Left renal pelvis (tissue), 4 donors: ENCODE results near the gene OR2A7. TPM values are rescaled to one million over a fixed set of nuclear protein-coding genes. Genes with fewer than 3 reads are reported as not detected.
"Not testable (repeated sequence)": the region's sequence is repeated elsewhere in the genome, so short reads cannot be mapped to it uniquely, and the experiment has no call there.

ENCODE experiments used
- DNase-seq, 4 donors: peaks; one replicate each; pipeline ENCODE4 v3.0.0-alpha.2; 2013; ENCODE audit warnings: low read depth in 4 of 4, low spot score in 3 of 4
- polyA plus RNA-seq, 4 donors: library from polyadenylated mRNA; unstranded; fragments of 120-200 nt; gene quantifications; one replicate each; pipeline ENCODE4 v1.2.1, GENCODE V29; 2013; ENCODE audit not compliant: insufficient read length in 4 of 4

OR2A7 gene
- polyA plus RNA-seq, 4 donors, result 5.4 to 18.4 (median 10.1) TPM

DNA sequence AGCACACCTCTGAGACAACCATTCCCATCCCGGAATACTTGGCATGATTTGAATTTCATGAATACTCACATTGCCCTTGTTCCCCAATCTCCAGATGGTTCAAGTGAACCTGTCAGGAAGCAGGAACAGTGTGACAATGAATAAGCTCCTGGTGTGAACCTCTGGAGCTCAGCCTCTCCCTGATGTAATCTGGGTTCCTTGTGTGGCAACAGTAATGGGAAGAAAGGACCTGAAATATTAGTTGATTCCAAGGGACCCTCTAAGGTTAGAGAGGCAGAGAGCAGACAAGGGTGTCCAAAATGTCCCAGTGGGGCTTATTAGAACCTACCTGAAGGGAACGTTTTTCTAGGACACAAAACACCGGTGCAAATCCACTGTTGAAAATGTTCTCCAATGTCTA lies 8.5 kb downstream of the OR2A7 start:
- no peak for DNase-seq

DNA sequence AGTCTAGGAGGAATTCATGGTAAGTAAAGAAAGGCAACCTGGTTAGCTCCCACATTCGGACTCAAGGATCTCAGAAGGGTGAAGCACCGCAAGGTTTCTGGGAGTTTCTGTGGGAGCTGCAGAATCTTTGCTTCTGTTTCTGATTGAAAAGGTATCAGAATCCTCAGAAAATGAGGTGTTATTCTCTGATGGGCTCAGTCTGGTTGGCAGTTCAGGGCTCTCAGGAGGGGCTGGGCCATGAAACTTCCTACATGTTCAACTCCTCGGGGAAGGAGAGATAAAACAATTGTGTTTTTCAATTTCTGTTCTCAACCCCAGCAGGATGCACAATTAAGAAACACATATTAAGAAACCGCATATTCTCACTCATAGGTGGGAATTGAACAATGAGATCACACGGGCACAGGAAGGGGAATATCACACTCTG lies 9.1 kb downstream of the OR2A7 start:
- no peak for DNase-seq

DNA sequence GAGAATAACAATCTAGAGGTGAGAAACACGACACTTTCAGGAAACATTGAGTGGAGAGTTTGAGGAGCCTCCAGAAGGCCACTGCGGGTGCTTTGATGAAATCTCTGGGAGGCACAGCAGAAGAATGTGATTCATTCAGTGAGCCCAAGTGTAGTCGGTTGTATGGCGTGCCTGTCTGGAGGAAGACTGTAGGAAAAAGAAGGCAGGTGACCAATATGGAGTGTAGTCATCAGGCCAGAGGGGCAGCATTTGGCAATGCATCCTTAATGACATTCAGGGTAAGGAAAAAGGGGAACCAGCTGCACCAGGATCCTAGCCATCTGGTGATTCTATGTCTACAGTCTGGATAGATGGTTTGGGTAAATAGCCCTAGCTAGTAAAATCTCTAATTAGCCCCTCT lies 12.3 kb downstream of the OR2A7 start:
- not testable (repeated sequence) for DNase-seq

DNA sequence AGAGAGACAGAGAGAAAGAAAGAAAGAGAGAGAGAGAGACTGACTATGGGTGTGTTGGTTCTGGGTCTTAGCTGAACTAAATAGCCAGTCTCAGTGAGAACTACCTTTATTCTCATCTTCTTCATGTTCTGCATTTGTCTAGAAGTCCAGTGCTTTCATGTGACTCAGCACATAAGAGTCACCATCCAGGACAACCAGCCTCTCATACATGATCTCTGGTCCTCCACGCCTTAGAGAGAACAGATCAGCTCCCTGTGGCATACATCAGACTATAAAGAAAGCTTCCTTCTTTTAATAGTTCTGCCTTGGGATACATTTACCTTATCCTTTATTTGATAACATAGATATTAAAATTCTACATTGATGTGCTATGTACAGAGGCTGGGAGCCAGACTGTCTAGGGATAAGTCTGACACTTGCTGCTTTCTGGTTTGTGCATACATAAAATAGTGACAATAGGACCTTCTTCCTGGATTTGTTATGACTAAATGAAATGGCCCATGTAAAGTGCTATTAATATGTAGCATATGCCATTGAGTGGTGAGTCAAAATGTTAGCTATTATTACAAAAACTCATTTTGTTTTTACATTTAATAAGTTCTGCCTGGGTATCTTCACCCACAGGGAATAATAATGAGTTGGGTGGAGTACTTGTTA lies 16.8 kb downstream of the OR2A7 start:
- DNase-seq, result not testable (repeated sequence)

DNA sequence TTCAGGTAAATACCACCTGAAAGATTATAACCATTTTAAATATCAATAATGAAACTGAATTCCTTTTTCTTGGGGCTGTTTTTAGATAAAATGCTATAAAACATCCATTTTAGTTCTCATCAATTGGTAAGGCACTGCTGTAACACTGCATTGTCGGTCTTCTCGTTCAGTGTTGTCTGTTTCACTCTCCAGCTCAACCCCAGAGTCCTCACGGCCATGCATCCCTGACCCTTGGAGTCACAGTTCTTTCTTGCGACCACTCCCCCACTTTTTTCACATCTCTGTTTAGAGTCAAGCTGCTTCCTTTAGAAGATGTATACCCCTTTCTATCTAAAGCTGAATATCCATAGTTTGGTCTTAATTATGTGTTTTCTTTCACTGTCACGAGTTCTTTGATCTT lies 17.6 kb downstream of the OR2A7 start:
- DNase-seq, result not testable (repeated sequence)

- DNase-seq, result not testable (repeated sequence)
Measured at GRCh38 chr7:144245372-144245771, 19.2 kb downstream of the OR2A7 start.

DNA sequence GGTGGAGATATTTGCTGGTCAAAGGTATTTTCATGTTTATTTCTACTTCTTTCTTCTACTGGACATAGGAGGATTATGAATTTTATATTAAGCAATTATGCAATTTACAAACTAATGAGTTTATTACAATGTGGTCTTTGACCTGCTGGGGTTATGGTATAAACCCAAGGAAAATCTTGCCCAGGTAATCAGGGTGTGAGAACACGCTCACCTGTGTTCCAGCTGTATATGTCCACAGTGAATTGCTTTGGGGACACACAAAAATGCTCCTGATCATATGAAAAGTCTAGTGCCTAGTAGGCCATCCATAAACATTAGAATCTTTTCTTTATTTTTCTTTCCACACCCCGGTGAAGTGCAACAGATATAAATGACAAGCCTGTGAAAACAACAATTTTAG lies 25.2 kb downstream of the OR2A7 start, which contains the start of gene OR2A42:
OR2A42 (minus strand) TSS at position 241 of the 400 bp plus-strand sequence. CDS start 6,762 bp downstream, outside the sequence.
- DNase-seq, result not testable (repeated sequence)

GRCh38 chr7:144238530-144239082 lies 26.0 kb downstream of the OR2A7 start:
- DNase-seq, result not testable (repeated sequence)

- DNase-seq, result not testable (repeated sequence)
Measured at GRCh38 chr7:144233039-144233438, 31.6 kb downstream of the OR2A7 start.

DNA sequence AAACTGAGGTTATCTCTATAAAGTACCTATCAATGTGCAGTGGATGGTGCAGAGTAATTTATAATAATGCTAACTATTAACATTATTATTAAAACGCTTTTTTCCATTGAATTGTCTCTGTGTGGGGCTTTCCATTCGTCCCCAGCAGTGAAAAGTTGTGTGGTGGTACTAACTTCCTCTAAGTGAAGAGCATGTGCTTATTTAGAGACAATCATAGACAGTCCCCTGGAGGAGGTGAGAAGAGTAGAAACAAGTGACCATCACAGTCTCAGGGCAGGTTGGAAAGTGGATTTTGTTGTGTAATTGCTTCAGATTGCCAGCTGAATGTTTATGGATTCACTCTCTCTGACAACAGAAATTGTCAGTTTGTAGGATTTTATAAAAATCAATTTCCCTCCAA lies 33.6 kb downstream of the OR2A7 start:
- DNase-seq, result not testable (repeated sequence)

DNA sequence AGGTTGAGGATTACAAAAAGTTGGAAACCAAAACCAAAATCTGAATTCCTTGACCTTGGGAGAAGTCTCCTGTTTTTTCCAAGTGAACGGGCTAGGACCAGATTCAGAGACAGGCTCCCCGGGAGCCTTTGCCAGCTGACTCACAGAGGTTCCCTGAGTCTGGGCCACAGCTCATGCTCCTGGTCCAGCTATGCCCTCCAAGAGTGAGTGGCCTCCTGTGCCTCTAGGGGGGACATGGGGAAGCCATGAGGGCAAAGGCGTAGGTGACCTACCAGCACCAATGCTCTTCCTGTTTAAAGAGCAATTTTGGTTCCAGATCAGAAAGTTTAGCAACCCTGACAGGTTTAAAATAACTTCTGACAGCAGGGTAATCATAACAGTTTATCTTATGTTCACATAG lies 35.8 kb downstream of the OR2A7 start:
- not testable (repeated sequence) for DNase-seq

GRCh38 chr7:144226866-144227265 lies 37.7 kb downstream of the OR2A7 start:
- DNase-seq, result not testable (repeated sequence)

DNA sequence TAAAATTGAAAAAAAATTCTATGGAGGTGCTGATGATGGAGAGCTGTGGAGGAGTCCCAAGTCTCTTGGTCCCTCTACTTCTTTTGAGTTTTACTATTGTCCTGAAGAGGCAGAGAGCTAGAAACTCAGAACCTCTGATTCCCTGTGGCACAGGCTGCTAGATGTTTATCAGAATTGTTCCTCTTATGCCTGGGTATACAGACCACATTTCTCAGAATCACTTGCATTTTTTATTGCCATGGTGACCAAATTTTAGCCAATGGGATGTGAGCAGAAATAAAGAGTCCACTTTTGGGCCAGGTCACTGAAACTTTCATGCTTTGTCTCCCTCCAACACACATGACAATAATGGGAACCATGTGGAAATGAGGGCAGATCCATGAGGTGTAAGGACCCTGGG lies 40.9 kb downstream of the OR2A7 start:
- DNase-seq, result not testable (repeated sequence)

- not testable (repeated sequence) for DNase-seq
Measured at GRCh38 chr7:144220531-144220930, 44.1 kb downstream of the OR2A7 start.

DNA sequence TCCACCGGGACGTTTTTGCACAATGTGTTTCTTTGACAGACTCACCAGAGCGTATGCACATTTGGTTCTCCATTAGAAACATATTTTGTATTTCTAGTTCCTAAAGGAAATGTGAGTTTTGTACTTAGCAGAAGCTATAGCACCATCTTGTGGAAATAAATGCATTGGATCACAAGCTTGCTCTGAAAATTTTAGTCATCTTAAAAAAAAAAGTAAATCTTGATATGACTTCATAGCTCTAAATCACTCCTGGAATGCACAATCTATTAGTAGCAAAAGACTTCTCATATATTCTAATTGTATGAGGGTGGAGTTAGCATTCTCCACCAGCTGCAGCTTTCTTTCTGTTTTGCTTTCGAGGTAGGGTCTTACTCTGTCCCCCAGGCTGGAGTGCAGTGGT lies 45.4 kb downstream of the OR2A7 start:
- not testable (repeated sequence) for DNase-seq

- not testable (repeated sequence) for DNase-seq
Measured at GRCh38 chr7:144218581-144218980, 46.0 kb downstream of the OR2A7 start.

DNA sequence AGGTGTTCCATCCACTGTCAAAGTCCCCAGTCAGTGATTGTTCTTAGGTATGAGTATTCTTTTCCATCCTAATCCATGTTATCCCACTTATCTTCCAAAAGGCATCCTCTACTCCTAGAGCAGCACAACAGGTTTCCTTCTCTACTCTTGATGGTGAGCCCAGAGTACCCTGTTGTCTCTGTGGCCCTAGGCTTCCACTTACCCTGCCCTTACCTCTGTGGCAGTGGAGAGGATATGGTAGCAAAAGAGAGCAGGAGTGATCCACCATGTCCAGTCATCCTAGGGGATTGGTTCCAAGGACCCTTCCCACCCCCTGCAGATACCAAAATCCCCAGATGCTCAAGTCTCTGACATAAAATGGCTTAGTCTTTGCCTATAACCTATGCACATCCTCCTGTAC lies 47.4 kb downstream of the OR2A7 start:
- DNase-seq, result not testable (repeated sequence)

Other genes starting within 250 kb of the OR2A7 start
- under 1 TPM in 2 of 4 donors, not detected in 2; 0.06 TPM for gene OR2A5, start 215.8 kb downstream of the OR2A7 start, polyA plus RNA-seq
- gene OR2A25, start 195.0 kb downstream of the OR2A7 start, polyA plus RNA-seq, result under 1 TPM in 1 of 4 donors, not detected in 3; 0.18 TPM
- gene OR2A12, start 178.5 kb downstream of the OR2A7 start, polyA plus RNA-seq, result under 1 TPM in 2 of 4 donors, not detected in 2; 0.07 to 0.11 TPM
- gene OR2A2, start 155.2 kb downstream of the OR2A7 start, polyA plus RNA-seq, result not detected
- gene OR2A14, start 141.6 kb downstream of the OR2A7 start, polyA plus RNA-seq, result under 1 TPM in 1 of 4 donors, not detected in 3; 0.09 TPM
- 10 to 100 TPM in 1 of 4 donors, 1 to 10 TPM in 2, under 1 TPM in 1; 0.30 to 19.3 (median 5.3) TPM for gene CTAGE4, start 81.3 kb downstream of the OR2A7 start, polyA plus RNA-seq
- 10 to 100 TPM in 3 of 4 donors, 1 to 10 TPM in 1; 5.5 to 28.1 (median 20.2) TPM for gene ARHGEF35, start 69.0 kb downstream of the OR2A7 start, polyA plus RNA-seq
- 1 to 10 TPM in 3 of 4 donors, under 1 TPM in 1; 0.53 to 2.0 (median 1.5) TPM for gene OR2A42, start 25.2 kb downstream of the OR2A7 start, polyA plus RNA-seq
- 1 to 10 TPM; 3.5 to 9.5 (median 4.0) TPM for gene CTAGE8, start 4.5 kb upstream of the OR2A7 start, polyA plus RNA-seq
- 1 to 10 TPM in 2 of 4 donors, under 1 TPM in 2; 0.63 to 1.5 (median 0.88) TPM for gene OR2A1, start 47.6 kb upstream of the OR2A7 start, polyA plus RNA-seq
- 10 to 100 TPM in 3 of 4 donors, 1 to 10 TPM in 1; 8.9 to 38.1 (median 22.2) TPM for gene ARHGEF5, start 90.6 kb upstream of the OR2A7 start, polyA plus RNA-seq
- not detected for gene NOBOX, start 138.9 kb upstream of the OR2A7 start, polyA plus RNA-seq